HS-27A (cell line): Measurements from ENCODE around the gene GPR61.

Source experiments
- DNase-seq: peaks from one replicate; pipeline ENCODE4 v3.0.0-alpha.2; 2012; ENCODE audit warnings: low read depth, missing footprints

The GPR61 gene

GRCh38 chr1:109535481-109535880 lies 4.2 kb upstream of the GPR61 start:
- no peak for DNase-seq

GRCh38 chr1:109535971-109536491 lies 3.6 kb upstream of the GPR61 start:
- DNase-seq: no peak

- DNase-seq: no peak
These were observed 2.1 kb upstream of the GPR61 start for GRCh38 chr1:109537450-109538178.

- no peak for DNase-seq
These were observed 681 bp upstream of the GPR61 start for GRCh38 chr1:109538827-109539555.

- no peak for DNase-seq
These were observed 1.4 kb downstream of the GPR61 start for GRCh38 chr1:109541102-109541501.

GRCh38 chr1:109542657-109543056 lies 3.0 kb downstream of the GPR61 start:
- DNase-seq: no peak

- DNase-seq: no peak
These were observed 3.8 kb downstream of the GPR61 start for GRCh38 chr1:109543283-109543987.

GRCh38 chr1:109543988-109544735 lies 4.5 kb downstream of the GPR61 start:
- DNase-seq: no peak

GRCh38 chr1:109546311-109547109 lies 6.8 kb downstream of the GPR61 start:
- DNase-seq: peak; percentile 74

GRCh38 chr1:109547463-109548320 lies 8.0 kb downstream of the GPR61 start:
- peak; percentile 11 for DNase-seq

- DNase-seq: peak; percentile 87
These were observed 8.9 kb downstream of the GPR61 start, which contains the start of gene GNAI3 for GRCh38 chr1:109548321-109549267. Gene GNAI3, plus strand, starts transcription at chr1:109548615. Its CDS starts 106 bp downstream, at chr1:109548721.

GRCh38 chr1:109556563-109556962 lies 16.9 kb downstream of the GPR61 start:
- DNase-seq: no peak

- no peak for DNase-seq
These were observed 17.8 kb downstream of the GPR61 start for GRCh38 chr1:109557520-109557919.

- DNase-seq: no peak
These were observed 20.3 kb downstream of the GPR61 start for GRCh38 chr1:109559995-109560394.

- no peak for DNase-seq
These were observed 24.7 kb downstream of the GPR61 start for GRCh38 chr1:109564194-109564878.

GRCh38 chr1:109565241-109565640 lies 25.6 kb downstream of the GPR61 start:
- DNase-seq: no peak

GRCh38 chr1:109566982-109567381 lies 27.3 kb downstream of the GPR61 start:
- DNase-seq: no peak
